Naive thymus-derived CD8-positive, alpha-beta T cell (primary cell): ENCODE data around the gene EP400. TPM values are rescaled to one million over a fixed set of nuclear protein-coding genes. Genes with fewer than 3 reads are reported as not detected.
A peak's percentile ranks its signal among the peaks of the same experiment; 100 is the strongest.

ENCODE experiments used
- ATAC-seq, 2 donors: fragments of 150-1000 bp; cut with Tn5 transposase in 1 of 2; sonication (Bioruptor Pico), chemical (Tn5 transposase) in 1 of 2; 1 replicate in 1 of 2; 2 replicates in 1 of 2; pipeline ENCODE4 v1.10.0; 2021; ENCODE audit warnings: mild to moderate bottlenecking in 2 of 2, moderate library complexity in 2 of 2
- POLR2A ChIA-PET: fragments of 350-600 bp; sonication (Branson Sonifier 250); formaldehyde crosslinking; loops from one replicate; lab custom pipeline; 2021; ENCODE audit warnings: antibody characterized with exemption; lab: Charles Lee
- DNase-seq, 10 donors: peaks; one replicate each; pipeline versions ENCODE4 v3.0.0 to v3.0.0-alpha.2; 2020 to 2022
- H3K27ac Mint-ChIP-seq, 10 donors: one replicate each; pipeline ENCODE4 v1.8.0; 2020 to 2022; ENCODE audit warnings: mild to moderate bottlenecking in 10 of 10, mixed read lengths in 10 of 10, moderate library complexity in 4 of 10, inconsistent platforms in 1 of 10
- H3K27me3 Mint-ChIP-seq, 5 donors: one replicate each; pipeline ENCODE4 v1.8.0; 2021 to 2022; ENCODE audit warnings: mixed read lengths in 5 of 5
- H3K36me3 Mint-ChIP-seq, 3 donors: one replicate each; pipeline ENCODE4 v1.8.0; 2020 to 2022; ENCODE audit warnings: mixed read lengths in 3 of 3, mild to moderate bottlenecking in 2 of 3, inconsistent platforms in 1 of 3
- H3K4me1 Mint-ChIP-seq, 4 donors: one replicate each; pipeline ENCODE4 v1.8.0; 2021 to 2022; ENCODE audit warnings: mixed read lengths in 4 of 4
- H3K4me3 Mint-ChIP-seq, 10 donors: one replicate each; pipeline ENCODE4 v1.8.0; 2020 to 2022; ENCODE audit warnings: mild to moderate bottlenecking in 10 of 10, mixed read lengths in 10 of 10, moderate library complexity in 6 of 10, inconsistent platforms in 1 of 10
- H3K9me3 Mint-ChIP-seq, 9 donors: one replicate each; pipeline ENCODE4 v1.8.0; 2020 to 2022; ENCODE audit warnings: mixed read lengths in 9 of 9, mild to moderate bottlenecking in 3 of 9, inconsistent platforms in 1 of 9, moderate library complexity in 1 of 9
- polyA plus RNA-seq, 3 donors: library from polyadenylated mRNA; unstranded; fragments of 300-500 nt; fragmentation: Illumina TruSeq; gene quantifications; one replicate each; pipeline ENCODE4 v1.2.3, GENCODE V29; 2021
- total RNA-seq, 8 experiments: library from RNA in 2 of 8; stranded (reverse) in 2 of 8; gene quantifications; one replicate each; pipeline ENCODE4 v1.2.3 and lab custom pipeline; 2021 to 2026

The EP400 gene
- total and polyA plus RNA-seq, 5 experiments from 2014 or later = 1.1 to 82.5 (median 3.4) TPM

GRCh38 chr12:131915823-131916222 is 33.9 kb upstream of the EP400 start:
- H3K36me3 Mint-ChIP-seq = peaks cover 0 to 12% (median 0%) of the 10 kb centered on the region in 3 donors

GRCh38 chr12:131916306-131917138 is 33.2 kb upstream of the EP400 start:
- no peak overlapping the region for H3K4me3 Mint-ChIP-seq
- DNase-seq (no peak), ATAC-seq (no peak)
- H3K27ac Mint-ChIP-seq = no peak overlapping the region
- POLR2A ChIA-PET = no interaction called here
- peaks cover 0 to 14% (median 0%) of the 10 kb centered on the region in 3 donors for H3K36me3 Mint-ChIP-seq
- H3K4me1 Mint-ChIP-seq = no peaks in the 10 kb centered on the region
- H3K9me3 Mint-ChIP-seq = no peaks in the 10 kb centered on the region
- no peaks in the 10 kb centered on the region for H3K27me3 Mint-ChIP-seq

More at GRCh38 chr12:131915823-131916222, 33.9 kb upstream of the EP400 start:
- DNase-seq = no peak
- POLR2A ChIA-PET = no interaction called here
- no peaks in the 10 kb centered on the region for H3K9me3 Mint-ChIP-seq
- peak overlapping the region in 1 of 10 donors; percentile 40 for H3K27ac Mint-ChIP-seq
- no peaks in the 10 kb centered on the region for H3K4me1 Mint-ChIP-seq
- H3K27me3 Mint-ChIP-seq = no peaks in the 10 kb centered on the region
- ATAC-seq = no peak
- no peak overlapping the region for H3K4me3 Mint-ChIP-seq

GRCh38 chr12:131917139-131917710 is 32.5 kb upstream of the EP400 start:
- H3K9me3 Mint-ChIP-seq = no peaks in the 10 kb centered on the region
- H3K4me1 Mint-ChIP-seq = peaks cover 0 to 2% (median 0%) of the 10 kb centered on the region in 4 donors
- ATAC-seq (no peak), DNase-seq (peak in 1 of 10 donors; percentile 43)
- no peak overlapping the region for H3K27ac Mint-ChIP-seq
- H3K27me3 Mint-ChIP-seq = no peaks in the 10 kb centered on the region
- POLR2A ChIA-PET = no interaction called here
- H3K4me3 Mint-ChIP-seq = no peak overlapping the region
- H3K36me3 Mint-ChIP-seq = peaks cover 0 to 12% (median 0%) of the 10 kb centered on the region in 3 donors

GRCh38 chr12:131917711-131918306 is 31.9 kb upstream of the EP400 start:
- ATAC-seq = no peak
- H3K9me3 Mint-ChIP-seq = no peaks in the 10 kb centered on the region
- no peak for DNase-seq
- POLR2A ChIA-PET = no interaction called here
- H3K4me1 Mint-ChIP-seq = peaks cover 0 to 2% (median 0%) of the 10 kb centered on the region in 4 donors
- H3K36me3 Mint-ChIP-seq = peaks cover 0 to 12% (median 0%) of the 10 kb centered on the region in 3 donors
- H3K27ac Mint-ChIP-seq = no peak overlapping the region
- H3K27me3 Mint-ChIP-seq = no peaks in the 10 kb centered on the region
- no peak overlapping the region for H3K4me3 Mint-ChIP-seq

- Mint-ChIP-seq H3K9me3 (no peaks in the 10 kb centered on the region), H3K4me3 (no peak overlapping the region), H3K36me3 (peaks cover 0 to 12% (median 0%) of the 10 kb centered on the region in 3 donors), H3K27me3 (no peaks in the 10 kb centered on the region), H3K27ac (no peak overlapping the region), H3K4me1 (peaks cover 0 to 4% (median 1%) of the 10 kb centered on the region in 4 donors)
- POLR2A ChIA-PET = no interaction called here
- ATAC-seq (no peak), DNase-seq (no peak)
Observed at GRCh38 chr12:131918311-131919050, 31.3 kb upstream of the EP400 start.

GRCh38 chr12:131919051-131919347 is 30.7 kb upstream of the EP400 start:
- DNase-seq (no peak), ATAC-seq (no peak)
- Mint-ChIP-seq H3K27me3 (no peaks in the 10 kb centered on the region), H3K4me1 (peaks cover 0 to 8% (median 1%) of the 10 kb centered on the region in 4 donors), H3K9me3 (no peaks in the 10 kb centered on the region), H3K36me3 (peaks cover 0 to 12% (median 0%) of the 10 kb centered on the region in 3 donors), H3K27ac (no peak overlapping the region), H3K4me3 (no peak overlapping the region)
- POLR2A ChIA-PET = no interaction called here

- Mint-ChIP-seq H3K27me3 (no peaks in the 10 kb centered on the region), H3K36me3 (peaks cover 0 to 7% (median 0%) of the 10 kb centered on the region in 3 donors), H3K27ac (peak overlapping the region in 1 of 10 donors; percentile 37), H3K4me3 (no peak overlapping the region), H3K9me3 (no peaks in the 10 kb centered on the region), H3K4me1 (peaks cover 0 to 12% (median 2%) of the 10 kb centered on the region in 4 donors)
- DNase-seq (no peak), ATAC-seq (no peak)
- POLR2A ChIA-PET = no interaction called here
Observed at GRCh38 chr12:131919366-131920156, 30.2 kb upstream of the EP400 start.

- no peak overlapping the region for H3K4me3 Mint-ChIP-seq
- DNase-seq (no peak), ATAC-seq (no peak)
- H3K36me3 Mint-ChIP-seq = peaks cover 0 to 6% (median 0%) of the 10 kb centered on the region in 3 donors
- H3K27me3 Mint-ChIP-seq = no peaks in the 10 kb centered on the region
- no peaks in the 10 kb centered on the region for H3K9me3 Mint-ChIP-seq
- POLR2A ChIA-PET = no interaction called here
- no peak overlapping the region for H3K27ac Mint-ChIP-seq
- H3K4me1 Mint-ChIP-seq = peaks cover 0 to 17% (median 4%) of the 10 kb centered on the region in 4 donors
Observed at GRCh38 chr12:131920157-131920508, 29.6 kb upstream of the EP400 start.

- Mint-ChIP-seq H3K4me1 (peaks cover 0 to 18% (median 4%) of the 10 kb centered on the region in 4 donors), H3K36me3 (peaks cover 0 to 6% (median 0%) of the 10 kb centered on the region in 3 donors), H3K27me3 (no peaks in the 10 kb centered on the region), H3K9me3 (no peaks in the 10 kb centered on the region), H3K27ac (no peak overlapping the region), H3K4me3 (no peak overlapping the region)
- no peak for DNase-seq
- POLR2A ChIA-PET = no interaction called here
- no peak for ATAC-seq
Observed at GRCh38 chr12:131920902-131921840, 28.6 kb upstream of the EP400 start.

GRCh38 chr12:131921866-131922769 is 27.6 kb upstream of the EP400 start:
- POLR2A ChIA-PET = interaction anchor here (0.5 to 0.6 kb wide), 2 partner anchors 14 to 972 kb away, joined by 3 to 5 read pairs; no protein-coding TSS in a partner anchor
- ATAC-seq = no peak
- peaks cover 0 to 18% (median 4%) of the 10 kb centered on the region in 4 donors for H3K4me1 Mint-ChIP-seq
- no peaks in the 10 kb centered on the region for H3K27me3 Mint-ChIP-seq
- peaks cover 0 to 6% (median 0%) of the 10 kb centered on the region in 3 donors for H3K36me3 Mint-ChIP-seq
- peak overlapping the region in 1 of 10 donors; percentile 37 for H3K27ac Mint-ChIP-seq
- DNase-seq = no peak
- H3K9me3 Mint-ChIP-seq = no peaks in the 10 kb centered on the region
- H3K4me3 Mint-ChIP-seq = no peak overlapping the region
